GM23338 (cell line): ENCODE results near the gene DLG3. TPM values are rescaled to one million over a fixed set of nuclear protein-coding genes. Genes with fewer than 3 reads are reported as not detected.

Experiments
- ATAC-seq: fragments of 200-7000 bp; cut with Tn5 transposase; 3 replicates; pipeline ENCODE4 v1.9.1; 2020
- DNase-seq: peaks from one replicate; pipeline ENCODE4 v3.0.0-alpha.2; 2015; ENCODE audit warnings: low spot score
- H2AFZ ChIP-seq: fragments of 200-600 bp; sonication (generic); 2 replicates; pipeline ENCODE4 v1.8.0; 2016; ENCODE audit warnings: antibody characterized with exemption, mild to moderate bottlenecking, moderate library complexity
- H3F3A ChIP-seq: fragments of 200-600 bp; sonication (generic); replicated peaks from 2 replicates; pipeline ENCODE4 v1.8.0; 2017; ENCODE audit warnings: antibody characterized with exemption, mixed run types, low read depth
- H3K27ac ChIP-seq: fragments of 200-600 bp; sonication (generic); 2 replicates; pipeline ENCODE4 v1.6.1; 2016; ENCODE audit warnings: low read depth
- H3K27me3 ChIP-seq: fragments of 200-600 bp; sonication (generic); 2 replicates; pipeline ENCODE4 v1.8.0; 2016; ENCODE audit warnings: mild to moderate bottlenecking, mixed run types, moderate library complexity; ENCODE audit not compliant: insufficient read depth
- H3K36me3 ChIP-seq: fragments of 200-600 bp; sonication (generic); 2 replicates; pipeline ENCODE4 v1.8.0; 2016; ENCODE audit warnings: mild to moderate bottlenecking; ENCODE audit not compliant: insufficient read depth
- H3K4me1 ChIP-seq: fragments of 200-600 bp; sonication (generic); 2 replicates; pipeline ENCODE4 v1.8.0; 2016; ENCODE audit warnings: mild to moderate bottlenecking, moderate library complexity; ENCODE audit not compliant: insufficient read depth
- H3K4me2 ChIP-seq: fragments of 200-600 bp; sonication (generic); 2 replicates; pipeline ENCODE4 v1.7.1; 2017; ENCODE audit warnings: mixed run types
- H3K4me3 ChIP-seq: fragments of 200-600 bp; sonication (generic); 2 replicates; pipeline ENCODE4 v1.6.1; 2016; ENCODE audit warnings: mixed run types
- H3K79me2 ChIP-seq: fragments of 200-600 bp; sonication (generic); replicated peaks from 2 replicates; pipeline ENCODE4 v1.8.0; 2017; ENCODE audit warnings: mild to moderate bottlenecking; ENCODE audit not compliant: insufficient read depth
- H3K9me2 ChIP-seq: fragments of 200-600 bp; sonication (generic); 2 replicates; pipeline ENCODE4 v1.8.0; 2017; ENCODE audit not compliant: insufficient read depth
- H4K20me1 ChIP-seq: fragments of 200-600 bp; sonication (generic); replicated peaks from 2 replicates; pipeline ENCODE4 v1.8.0; 2017; ENCODE audit warnings: mild to moderate bottlenecking; ENCODE audit not compliant: insufficient read depth
- H3K27ac Mint-ChIP-seq: 2 replicates; pipeline ENCODE4 v1.8.0; 2020; ENCODE audit warnings: inconsistent platforms, mild to moderate bottlenecking, moderate library complexity, mixed read lengths
- H3K27me3 Mint-ChIP-seq: 3 replicates; pipeline ENCODE4 v1.8.0; 2022; ENCODE audit warnings: low read depth, mild to moderate bottlenecking, moderate library complexity, mixed read lengths, inconsistent platforms; ENCODE audit not compliant: insufficient read depth, poor library complexity
- H3K36me3 Mint-ChIP-seq: 3 replicates; pipeline ENCODE4 v1.8.0; 2021; ENCODE audit warnings: low read depth, mild to moderate bottlenecking, inconsistent platforms, moderate library complexity, mixed read lengths
- H3K4me1 Mint-ChIP-seq: 3 replicates; pipeline ENCODE4 v1.8.0; 2020; ENCODE audit warnings: mild to moderate bottlenecking, inconsistent platforms, mixed read lengths
- H3K4me3 Mint-ChIP-seq: 3 replicates; pipeline ENCODE4 v1.8.0; 2021; ENCODE audit warnings: moderate library complexity, mild to moderate bottlenecking, inconsistent platforms, mixed read lengths
- H3K9me3 Mint-ChIP-seq: 3 replicates; pipeline ENCODE4 v1.8.0; 2020; ENCODE audit warnings: moderate library complexity, mild to moderate bottlenecking, inconsistent platforms, mixed read lengths
- CREB1 ChIP-seq: fragments of 250-450 bp; sonication (Bioruptor Pico); IDR thresholded peaks from 2 replicates; pipeline ENCODE4 v1.5.0; 2020; ENCODE audit warnings: low read depth, mild to moderate bottlenecking, moderate library complexity
- EZH2 ChIP-seq: fragments of 200-600 bp; sonication (generic); IDR thresholded peaks from one replicate; pipeline ENCODE4 v1.8.0; 2017; ENCODE audit warnings: antibody characterized with exemption, mild to moderate bottlenecking, low read depth; ENCODE audit not compliant: unreplicated experiment
- EZH2phosphoT487 ChIP-seq: fragments of 200-600 bp; sonication (generic); IDR thresholded peaks from one replicate; pipeline ENCODE4 v1.8.1; 2018; ENCODE audit warnings: antibody characterized with exemption; ENCODE audit not compliant: unreplicated experiment
- JUNB ChIP-seq: IDR thresholded peaks from one replicate; pipeline ENCODE4 v1.6.1; 2016; ENCODE audit warnings: antibody characterized with exemption; ENCODE audit not compliant: unreplicated experiment
- NANOG ChIP-seq: IDR thresholded peaks from 2 replicates; pipeline ENCODE4 v1.6.1; 2016; ENCODE audit warnings: antibody characterized with exemption, borderline replicate concordance
- POLR2AphosphoS5 ChIP-seq: IDR thresholded peaks from 2 replicates; pipeline ENCODE4 v1.6.1; 2016; ENCODE audit warnings: antibody characterized with exemption, low read depth
- REST ChIP-seq: IDR thresholded peaks from one replicate; pipeline ENCODE4 v1.6.1; 2018; ENCODE audit warnings: antibody characterized with exemption; ENCODE audit not compliant: unreplicated experiment
- STAT1 ChIP-seq: IDR thresholded peaks from one replicate; pipeline ENCODE4 v1.6.1; 2016; ENCODE audit warnings: antibody characterized with exemption; ENCODE audit not compliant: unreplicated experiment
- ZNF114 ChIP-seq: fragments of 250-450 bp; sonication (Bioruptor Pico); IDR thresholded peaks from 2 replicates; pipeline ENCODE4 v1.5.0; 2020; ENCODE audit warnings: mild to moderate bottlenecking, moderate library complexity
- ZNF331 ChIP-seq: fragments of 250-450 bp; sonication (Bioruptor Pico); IDR thresholded peaks from 2 replicates; pipeline ENCODE4 v1.5.0; 2020; ENCODE audit warnings: low read depth, mild to moderate bottlenecking, moderate library complexity
- ZNF462 ChIP-seq: fragments of 250-450 bp; sonication (Bioruptor Pico); IDR thresholded peaks from 2 replicates; pipeline ENCODE4 v1.5.0; 2020; ENCODE audit warnings: mild to moderate bottlenecking, moderate library complexity
- polyA plus RNA-seq: library from polyadenylated mRNA; unstranded; fragments of >200 nt; fragmentation: Nextera tagmentation; extraction: Ambion mirVana; gene quantifications from 2 replicates; pipeline ENCODE4 v1.2.1, GENCODE V29; 2016
- total RNA-seq: library from RNA; depleted of rRNA; stranded (reverse); fragments of >200 nt; shearing (Covaris generic); gene quantifications from 2 replicates; pipeline ENCODE4 v1.2.3, GENCODE V29; 2014
- TF ChIP-seq, protein P1 (sequence below), 2 experiments: fragments of 200-600 bp in 1 of 2; sonication (generic) in 1 of 2; conservative IDR thresholded peaks; 2 replicates each; pipeline versions ENCODE4 v1.5.1 to v1.6.1; 2016 to 2017; ENCODE audit warnings: antibody characterized with exemption in 2 of 2, low read depth in 2 of 2, mild to moderate bottlenecking in 2 of 2, moderate library complexity in 1 of 2
- TF ChIP-seq, protein P2 (sequence below): IDR thresholded peaks from 2 replicates; pipeline ENCODE4 v1.6.1; 2016; ENCODE audit warnings: antibody characterized with exemption

Gene DLG3
- total and polyA plus RNA-seq, 2 experiments from 2014 or later: 13.0 to 61.8 TPM

DNA sequence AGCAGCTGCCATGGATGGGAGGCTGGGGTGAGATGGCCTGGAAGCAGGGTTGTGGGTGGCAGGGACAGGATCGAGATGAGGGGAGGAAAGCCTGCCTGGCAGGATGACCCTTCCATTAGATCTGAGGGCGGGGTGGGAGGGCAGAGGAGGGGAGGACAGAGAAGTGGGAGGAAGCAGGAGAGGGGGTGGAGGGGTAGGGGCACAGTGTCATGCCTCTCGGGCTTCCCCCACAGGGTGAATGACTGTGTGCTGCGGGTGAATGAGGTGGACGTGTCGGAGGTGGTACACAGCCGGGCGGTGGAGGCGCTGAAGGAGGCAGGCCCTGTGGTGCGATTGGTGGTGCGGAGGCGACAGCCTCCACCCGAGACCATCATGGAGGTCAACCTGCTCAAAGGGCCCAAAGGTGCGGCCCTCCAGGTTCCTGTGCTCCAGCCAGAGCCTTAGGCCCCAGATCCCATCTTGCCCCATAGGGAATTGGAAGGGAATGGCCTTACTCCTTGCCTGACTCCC is 4.9 kb downstream of the DLG3 start:
- no peaks in the 10 kb centered on the region; the same call in 2 of the 3 replicates for H3K9me3 Mint-ChIP-seq
- Histone ChIP-seq H3K27ac (no peak overlapping the region), H3K4me2 (no peak overlapping the region)

More for the DNA sequence above, 4.9 kb downstream of the DLG3 start:
- DNase-seq (no peak), ATAC-seq (no peak)
- H3K4me1 Mint-ChIP-seq: peaks cover 27% of the 10 kb centered on the region
- peaks cover 12% of the 10 kb centered on the region for H3K27me3 Mint-ChIP-seq
- Histone ChIP-seq H3F3A (no peaks in the 10 kb centered on the region), H3K4me3 (no peak overlapping the region), H3K79me2 (no peaks in the 10 kb centered on the region), H2AFZ (no peak overlapping the region), H3K4me1 (peaks cover 7% of the 10 kb centered on the region; the same call in 1 of the 2 replicates), H3K36me3 (no peaks in the 10 kb centered on the region), H3K27me3 (0 out of 2 replicates have a peak, but pooled peaks cover 5% of the 10 kb centered on the region), H3K9me2 (no peaks in the 10 kb centered on the region), H4K20me1 (no peaks in the 10 kb centered on the region)
- H3K4me3 Mint-ChIP-seq: no peak overlapping the region
- H3K36me3 Mint-ChIP-seq: no peaks in the 10 kb centered on the region; the same call in 2 of the 3 replicates
- H3K27ac Mint-ChIP-seq: no peak overlapping the region
- TF ChIP-seq, protein P1, sequence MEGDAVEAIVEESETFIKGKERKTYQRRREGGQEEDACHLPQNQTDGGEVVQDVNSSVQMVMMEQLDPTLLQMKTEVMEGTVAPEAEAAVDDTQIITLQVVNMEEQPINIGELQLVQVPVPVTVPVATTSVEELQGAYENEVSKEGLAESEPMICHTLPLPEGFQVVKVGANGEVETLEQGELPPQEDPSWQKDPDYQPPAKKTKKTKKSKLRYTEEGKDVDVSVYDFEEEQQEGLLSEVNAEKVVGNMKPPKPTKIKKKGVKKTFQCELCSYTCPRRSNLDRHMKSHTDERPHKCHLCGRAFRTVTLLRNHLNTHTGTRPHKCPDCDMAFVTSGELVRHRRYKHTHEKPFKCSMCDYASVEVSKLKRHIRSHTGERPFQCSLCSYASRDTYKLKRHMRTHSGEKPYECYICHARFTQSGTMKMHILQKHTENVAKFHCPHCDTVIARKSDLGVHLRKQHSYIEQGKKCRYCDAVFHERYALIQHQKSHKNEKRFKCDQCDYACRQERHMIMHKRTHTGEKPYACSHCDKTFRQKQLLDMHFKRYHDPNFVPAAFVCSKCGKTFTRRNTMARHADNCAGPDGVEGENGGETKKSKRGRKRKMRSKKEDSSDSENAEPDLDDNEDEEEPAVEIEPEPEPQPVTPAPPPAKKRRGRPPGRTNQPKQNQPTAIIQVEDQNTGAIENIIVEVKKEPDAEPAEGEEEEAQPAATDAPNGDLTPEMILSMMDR (conservative IDR thresholded peaks at IDR 0.05; ENCODE audit: low read depth in 2 of 2): no peak
- TF ChIP-seq JUNB (no peak), EZH2 (no peak), POLR2AphosphoS5 (no peak), CREB1 (CRISPR knock-in tag) (no peak), EZH2phosphoT487 (no peak), STAT1 (no peak), ZNF114 (CRISPR knock-in tag) (no peak), REST (no peak), ZNF331 (CRISPR knock-in tag) (no peak), ZNF462 (CRISPR knock-in tag) (no peak), NANOG (no peak)
- TF ChIP-seq, protein P2, sequence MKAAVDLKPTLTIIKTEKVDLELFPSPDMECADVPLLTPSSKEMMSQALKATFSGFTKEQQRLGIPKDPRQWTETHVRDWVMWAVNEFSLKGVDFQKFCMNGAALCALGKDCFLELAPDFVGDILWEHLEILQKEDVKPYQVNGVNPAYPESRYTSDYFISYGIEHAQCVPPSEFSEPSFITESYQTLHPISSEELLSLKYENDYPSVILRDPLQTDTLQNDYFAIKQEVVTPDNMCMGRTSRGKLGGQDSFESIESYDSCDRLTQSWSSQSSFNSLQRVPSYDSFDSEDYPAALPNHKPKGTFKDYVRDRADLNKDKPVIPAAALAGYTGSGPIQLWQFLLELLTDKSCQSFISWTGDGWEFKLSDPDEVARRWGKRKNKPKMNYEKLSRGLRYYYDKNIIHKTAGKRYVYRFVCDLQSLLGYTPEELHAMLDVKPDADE: no peak
